Motor neuron (in vitro differentiated cells): Measurements from ENCODE around the gene CFAP100. TPM values are rescaled to one million over a fixed set of nuclear protein-coding genes. Genes with fewer than 3 reads are reported as not detected.

Source experiments
- ATAC-seq, 8 experiments: fragments of 200-7000 bp; cut with Tn5 transposase; replicated peaks in 6 of 8; 2 replicates each; pipeline ENCODE4 v1.8.0; 2021; ENCODE audit warnings: mild to moderate bottlenecking in 8 of 8, moderate library complexity in 8 of 8
- H3K27ac ChIP-seq, 2 donors: fragments of 250-450 bp; sonication (Bioruptor Pico); 2 replicates each; pipeline ENCODE4 v1.9.0; 2021; ENCODE audit warnings: antibody characterized with exemption in 2 of 2, mild to moderate bottlenecking in 2 of 2, moderate library complexity in 1 of 2
- H3K4me1 ChIP-seq, 2 donors: fragments of 250-450 bp; sonication (Bioruptor Pico); replicated peaks in 1 of 2; 2 replicates each; pipeline ENCODE4 v1.6.1; 2021; ENCODE audit warnings: antibody characterized with exemption in 2 of 2, mild to moderate bottlenecking in 2 of 2, moderate library complexity in 1 of 2
- H3K4me3 ChIP-seq, 5 donors: fragments of 250-450 bp; sonication (Bioruptor Pico); 2 replicates each; pipeline ENCODE4 v1.9.0; 2021; ENCODE audit warnings: antibody characterized with exemption in 5 of 5, mild to moderate bottlenecking in 5 of 5, moderate library complexity in 4 of 5
- WGBS, 10 experiments: fragments of 450-650 bp; shearing (Covaris generic); methylation state at CpG; one replicate each; pipeline ENCODE4 v1.0.0; 2022; 5-methylcytosine and 5-hydroxymethylcytosine counted together
- in situ Hi-C, 9 experiments: fragments of 400-800 bp; cut with MboI; loops; one replicate each; pipeline ENCODE4 v1.15.0; 2021; ENCODE audit warnings: low sequenced_read_pairs in 9 of 9, low pct_unique_long_range_greater_than_20kb in 2 of 9; ENCODE audit not compliant: unreplicated experiment in 9 of 9
- total RNA-seq, 8 experiments: library from RNA; unstranded; fragments of 300-600 nt; gene quantifications; 2 replicates each; pipeline versions ENCODE4 v1.2.3 to v1.2.4, GENCODE V29; 2022

CFAP100 gene
- total RNA-seq, 8 experiments from 2014 or later = 0.22 to 5.8 (median 0.66) TPM; not detected in 4

GRCh38 chr3:126439968-126440708 is 45.4 kb downstream of the CFAP100 start:
- H3K27ac ChIP-seq = no peak overlapping the region
- WGBS, 10 experiments = 83 to 100% (median 92%) methylated on average over 1 to 6 of the region's 12 CpGs; no CpG with 5 or more reads in 4 of the 10 experiments
- ATAC-seq = no peak
- no peak overlapping the region for H3K4me3 ChIP-seq
- in situ Hi-C loops = no loop called here
- no peaks in the 10 kb centered on the region for H3K4me1 ChIP-seq

DNA sequence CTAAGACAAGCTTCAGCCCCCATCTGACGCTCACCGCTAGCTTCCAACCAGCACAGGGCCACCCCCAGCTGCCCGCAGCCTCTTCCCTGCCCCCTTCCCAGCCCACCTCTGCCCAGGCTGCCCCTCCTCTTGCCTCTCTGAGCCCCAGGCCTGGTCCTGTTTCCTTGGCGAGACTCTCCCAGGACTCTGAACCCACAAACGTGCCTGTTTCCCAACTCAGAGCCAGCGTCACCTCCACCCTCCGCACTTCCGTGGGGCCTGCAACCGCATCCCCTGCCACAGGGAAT is 45.9 kb downstream of the CFAP100 start:
- no peak overlapping the region for H3K4me3 ChIP-seq
- no peak for ATAC-seq
- WGBS, 10 experiments = 100% methylated on average over 2 of the region's 9 CpGs; no CpG with 5 or more reads in 9 of the 10 experiments
- in situ Hi-C loops = no loop called here
- H3K4me1 ChIP-seq = no peaks in the 10 kb centered on the region
- no peak overlapping the region for H3K27ac ChIP-seq

DNA sequence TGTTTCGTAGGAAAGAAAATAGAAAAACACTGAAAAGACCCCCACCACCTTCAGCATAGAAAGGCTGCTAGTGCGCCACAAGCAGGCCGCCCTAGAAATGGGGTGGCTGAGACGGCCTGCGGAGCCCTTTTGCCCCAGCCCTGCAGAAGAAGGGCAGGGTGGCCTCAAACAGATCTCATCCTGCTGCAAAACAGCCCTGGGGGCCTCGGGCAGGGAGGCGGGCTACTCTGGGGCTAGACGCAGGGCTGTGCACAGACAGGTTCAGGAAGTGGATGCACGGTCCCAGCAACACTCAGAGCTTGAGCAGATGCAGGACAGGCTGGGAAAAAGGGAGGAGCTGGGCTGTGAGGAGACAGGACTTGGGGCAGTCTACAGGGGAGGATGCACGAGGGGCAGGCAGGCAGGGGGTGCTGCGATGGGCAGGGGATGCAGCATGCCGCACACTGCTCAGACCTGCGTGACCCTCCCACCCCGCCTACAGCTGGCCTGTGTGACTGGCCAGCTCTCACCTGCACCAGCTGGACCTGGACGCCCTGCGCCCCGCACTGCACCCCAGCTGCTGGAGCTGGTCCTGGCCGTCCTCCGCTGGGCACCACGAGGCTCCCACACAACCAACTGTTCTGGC is 46.7 kb downstream of the CFAP100 start:
- 86 to 100% (median 95%) methylated on average over 2 to 5 of the region's 20 CpGs; no CpG with 5 or more reads in 6 of the 10 experiments for WGBS, 10 experiments
- peak in 3 of 8 experiments; percentile 7 to 22 (median 12) for ATAC-seq
- Histone ChIP-seq H3K4me3 (no peak overlapping the region), H3K4me1 (no peaks in the 10 kb centered on the region), H3K27ac (no peak overlapping the region)
- in situ Hi-C loops = no loop called here

DNA sequence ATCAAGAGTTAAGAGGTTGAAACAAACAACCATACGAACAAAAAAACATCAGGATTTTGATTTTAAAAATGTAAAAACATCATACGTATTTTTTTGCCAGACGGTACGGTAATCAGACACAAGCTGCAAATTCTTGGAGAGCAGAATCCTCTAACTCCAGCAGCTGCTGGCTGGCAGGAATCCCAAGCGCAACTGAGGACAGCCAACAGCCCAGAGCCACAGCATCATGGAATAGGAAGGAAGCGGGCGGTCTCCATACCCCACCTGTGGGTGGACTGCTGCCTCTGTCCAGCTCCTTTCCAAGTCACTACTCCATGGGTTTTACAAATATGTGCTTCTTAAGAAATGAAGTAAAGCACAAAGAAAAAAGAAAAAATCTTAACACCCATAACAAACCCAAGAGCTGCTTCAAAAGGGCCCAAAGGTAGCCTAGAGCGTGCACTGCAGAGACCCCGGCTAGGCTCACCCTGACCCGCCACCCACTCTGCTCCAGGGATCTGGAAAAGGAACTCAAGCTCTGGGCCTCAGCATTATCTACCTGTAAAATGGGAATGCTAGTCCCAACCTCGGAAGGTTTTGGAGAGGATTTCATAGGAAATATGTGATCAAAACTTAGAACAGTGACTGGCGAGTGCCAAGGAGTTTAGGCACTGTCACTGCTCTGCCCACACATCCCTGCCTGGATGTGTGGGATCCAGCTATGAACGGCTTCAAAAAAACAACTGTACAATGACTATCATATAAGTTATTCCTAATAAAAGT is 47.6 kb downstream of the CFAP100 start:
- Histone ChIP-seq H3K27ac (no peak overlapping the region), H3K4me1 (no peaks in the 10 kb centered on the region), H3K4me3 (no peak overlapping the region)
- ATAC-seq = no peak
- 71 to 100% (median 93%) methylated on average over 1 to 11 of the region's 13 CpGs for WGBS, 10 experiments
- in situ Hi-C loops = no loop called here

DNA sequence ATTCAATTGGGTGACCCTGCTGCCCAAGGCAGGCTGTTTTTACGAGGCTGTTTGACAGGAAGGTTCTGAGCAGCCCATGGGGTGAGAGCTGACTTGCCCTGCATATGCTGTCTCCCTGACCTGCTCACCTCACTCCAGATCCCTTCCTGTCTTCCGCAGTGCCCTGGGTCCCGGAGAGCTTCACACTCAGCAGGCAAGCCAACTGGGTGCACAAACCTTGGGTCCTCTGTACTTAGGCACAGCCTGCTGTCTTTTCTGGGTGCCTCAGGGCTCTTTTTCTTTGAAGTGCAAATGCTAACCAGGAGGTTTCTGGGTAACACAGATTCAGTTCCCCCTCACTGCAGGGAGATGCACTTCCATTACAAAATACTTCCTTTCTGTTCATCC is 48.1 kb downstream of the CFAP100 start:
- Histone ChIP-seq H3K4me3 (no peak overlapping the region), H3K4me1 (no peaks in the 10 kb centered on the region), H3K27ac (no peak overlapping the region)
- 55 to 100% (median 79%) methylated on average over 1 to 3 of the region's 3 CpGs; no CpG with 5 or more reads in 4 of the 10 experiments for WGBS, 10 experiments
- in situ Hi-C loops = no loop called here
- ATAC-seq = peak in 1 of 8 experiments; percentile 58

GRCh38 chr3:126445506-126445905 is 50.8 kb downstream of the CFAP100 start:
- in situ Hi-C loops = no loop called here
- Histone ChIP-seq H3K4me1 (no peaks in the 10 kb centered on the region), H3K27ac (no peak overlapping the region), H3K4me3 (no peak overlapping the region)
- 40 to 100% (median 78%) methylated on average over 1 to 4 of the region's 5 CpGs; no CpG with 5 or more reads in 4 of the 10 experiments for WGBS, 10 experiments
- no peak for ATAC-seq

- WGBS, 10 experiments = 60 to 100% (median 89%) methylated on average over 1 to 6 of the region's 8 CpGs; no CpG with 5 or more reads in 3 of the 10 experiments
- H3K4me3 ChIP-seq = no peak overlapping the region
- no peaks in the 10 kb centered on the region for H3K4me1 ChIP-seq
- no peak for ATAC-seq
- no peak overlapping the region for H3K27ac ChIP-seq
- in situ Hi-C loops = no loop called here
These were observed 51.6 kb downstream of the CFAP100 start for GRCh38 chr3:126446301-126446700.

DNA sequence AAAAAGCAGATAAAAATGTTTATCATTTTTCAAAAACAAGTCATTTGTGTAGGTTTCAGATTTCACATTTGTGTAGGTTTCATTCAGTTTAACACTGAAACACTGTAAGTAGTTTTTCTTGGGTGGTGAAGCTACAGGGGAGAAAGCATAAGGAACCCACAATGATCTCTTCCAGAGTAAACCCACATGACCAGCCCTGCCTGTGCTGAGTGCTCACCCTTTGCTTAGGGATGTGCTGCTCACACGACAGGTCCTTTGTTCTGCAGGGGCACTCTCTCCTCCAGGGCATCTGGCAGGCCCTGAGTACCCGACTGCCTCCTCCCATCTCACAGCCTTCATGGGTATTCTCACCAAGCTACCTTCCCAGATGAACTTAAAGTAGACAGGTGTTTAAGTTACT is 52.1 kb downstream of the CFAP100 start:
- 100% methylated on average over 1 of the region's 2 CpGs; no CpG with 5 or more reads in 8 of the 10 experiments for WGBS, 10 experiments
- in situ Hi-C loops = no loop called here
- peak in 5 of 8 experiments; percentile 44 to 87 (median 51) for ATAC-seq

GRCh38 chr3:126447456-126448106 is 52.9 kb downstream of the CFAP100 start:
- in situ Hi-C loops = no loop called here
- ATAC-seq = no peak
- H3K4me1 ChIP-seq = no peaks in the 10 kb centered on the region
- 22 to 100% (median 97%) methylated on average over 1 to 5 of the region's 12 CpGs for WGBS, 10 experiments
- H3K27ac ChIP-seq = no peak overlapping the region
- no peak overlapping the region for H3K4me3 ChIP-seq

More for the DNA sequence above, 52.1 kb downstream of the CFAP100 start:
- Histone ChIP-seq H3K27ac (no peak overlapping the region), H3K4me3 (no peak overlapping the region), H3K4me1 (no peaks in the 10 kb centered on the region)

DNA sequence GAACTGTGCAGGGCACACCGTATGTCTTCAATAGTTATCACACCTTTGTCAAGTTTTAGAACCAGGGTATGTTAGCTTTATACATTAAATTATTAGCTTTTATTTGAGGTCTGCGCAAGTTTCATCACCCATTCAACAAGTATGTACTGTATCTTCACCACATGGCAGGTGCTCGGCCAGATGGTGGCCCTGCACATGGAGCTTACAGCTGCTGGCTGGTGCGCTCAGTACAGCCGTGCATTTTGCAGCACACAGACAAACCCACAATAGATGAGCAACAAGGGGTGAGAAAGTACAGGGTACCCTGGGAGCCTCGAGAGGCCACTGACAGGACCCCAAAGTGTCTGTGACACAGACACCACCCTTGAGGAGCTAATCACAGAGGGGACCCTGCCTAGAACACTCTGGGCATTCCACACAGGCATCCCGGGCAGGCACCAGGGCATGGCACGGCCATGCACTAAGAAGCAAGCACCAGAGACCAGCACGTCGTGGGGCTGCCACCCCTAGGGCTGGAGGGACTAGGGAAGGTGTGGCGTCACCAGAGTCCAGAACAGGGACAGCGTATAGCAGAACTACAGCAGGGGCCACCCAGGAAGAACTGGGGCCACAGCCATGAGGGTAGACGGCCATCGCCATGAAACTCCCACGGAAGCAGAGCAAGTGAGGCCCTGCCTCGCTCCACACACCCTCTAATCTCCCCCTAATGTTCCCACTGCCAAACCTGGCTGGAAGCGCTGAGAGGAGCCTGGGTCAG is 53.6 kb downstream of the CFAP100 start:
- 85 to 100% (median 96%) methylated on average over 1 to 9 of the region's 17 CpGs; no CpG with 5 or more reads in 3 of the 10 experiments for WGBS, 10 experiments
- no peak overlapping the region for H3K27ac ChIP-seq
- no peak overlapping the region for H3K4me3 ChIP-seq
- in situ Hi-C loops = no loop called here
- peak in 2 of 8 experiments; percentile 13 to 15 for ATAC-seq
- no peaks in the 10 kb centered on the region for H3K4me1 ChIP-seq

GRCh38 chr3:126448893-126449180 is 54.1 kb downstream of the CFAP100 start:
- H3K27ac ChIP-seq = no peak overlapping the region
- no peaks in the 10 kb centered on the region for H3K4me1 ChIP-seq
- in situ Hi-C loops = no loop called here
- H3K4me3 ChIP-seq = no peak overlapping the region
- 87 to 100% (median 93%) methylated on average over 1 to 5 of the region's 8 CpGs; no CpG with 5 or more reads in 4 of the 10 experiments for WGBS, 10 experiments
- ATAC-seq = no peak

DNA sequence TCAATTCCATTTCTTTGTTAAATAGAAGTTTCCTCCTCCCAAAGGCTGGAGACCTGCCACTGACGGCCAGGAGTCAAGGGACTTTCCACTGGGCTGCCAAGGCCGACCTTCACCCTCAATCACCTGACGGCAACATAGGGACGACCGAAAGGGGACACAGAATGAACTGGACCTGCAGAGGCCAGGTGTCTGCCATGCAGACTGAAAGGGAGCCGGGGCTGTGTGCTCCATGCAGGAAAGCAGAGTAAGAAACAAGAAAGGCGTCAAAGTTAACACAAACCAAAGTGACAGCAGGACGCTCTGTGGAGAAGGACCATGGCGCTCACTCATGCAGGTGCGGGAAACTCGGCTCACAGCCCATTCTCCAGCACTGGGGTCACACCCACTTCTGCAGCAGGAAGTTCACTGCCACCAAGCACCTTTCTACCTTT is 54.9 kb downstream of the CFAP100 start:
- H3K4me1 ChIP-seq = peaks cover 0 to 6% of the 10 kb centered on the region in 2 donors
- 84 to 100% (median 96%) methylated on average over 1 to 8 of the region's 11 CpGs; no CpG with 5 or more reads in 4 of the 10 experiments for WGBS, 10 experiments
- in situ Hi-C loops = no loop called here
- H3K4me3 ChIP-seq = no peak overlapping the region
- no peak overlapping the region for H3K27ac ChIP-seq
- ATAC-seq = no peak
